ENCODE measurements around the gene DGKI.

The DGKI gene

DNA sequence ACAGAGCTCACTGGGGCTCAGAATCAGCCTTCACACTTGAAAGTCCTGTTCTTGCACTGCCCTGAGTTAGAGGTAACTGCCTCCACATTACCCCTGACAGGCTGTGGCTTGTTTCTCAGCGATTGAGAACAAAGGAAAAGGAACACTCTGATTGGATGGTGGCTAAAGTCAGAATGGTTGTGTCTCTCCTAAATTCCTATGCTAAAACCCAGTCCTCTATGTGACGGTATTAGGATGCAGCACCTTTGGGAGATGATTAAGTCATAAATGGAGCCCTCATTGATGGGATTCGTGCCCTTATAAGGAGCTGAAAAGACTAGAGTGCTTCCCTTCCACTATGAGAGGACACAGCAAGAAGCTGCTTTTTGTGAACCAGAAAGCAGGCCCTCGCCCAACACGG lies 38.9 kb upstream of the DGKI start:
- Histone ChIP-seq H4K20me1 (ENCODE audit: insufficient read depth) (no peaks in the 10 kb centered on the region), H3K79me2 (ENCODE audit: insufficient read depth, low read depth) (no peaks in the 10 kb centered on the region), H3K4me2 (no peak overlapping the region), H2AFZ (ENCODE audit: low read depth) (no peak overlapping the region), H3K27me3 (ENCODE audit: insufficient read depth, low read depth) (no peaks in the 10 kb centered on the region), H3K4me3 (IDR thresholded peaks at IDR 0.05; ENCODE audit: insufficient read depth, low read depth, low read length) (no peak overlapping the region), H3K4me1 (ENCODE audit: low read depth, poor library complexity, severe bottlenecking) (no peaks in the 10 kb centered on the region), H3K27ac (no peak overlapping the region), H3K36me3 (ENCODE audit: insufficient read depth) (peaks cover 7% of the 10 kb centered on the region; the same call in 1 of the 2 replicates), H3K9ac (no peak overlapping the region)
- no peak for TF ChIP-seq CTCF (conservative IDR thresholded peaks at IDR 0.05; ENCODE audit: low read depth, low read length)

DNA sequence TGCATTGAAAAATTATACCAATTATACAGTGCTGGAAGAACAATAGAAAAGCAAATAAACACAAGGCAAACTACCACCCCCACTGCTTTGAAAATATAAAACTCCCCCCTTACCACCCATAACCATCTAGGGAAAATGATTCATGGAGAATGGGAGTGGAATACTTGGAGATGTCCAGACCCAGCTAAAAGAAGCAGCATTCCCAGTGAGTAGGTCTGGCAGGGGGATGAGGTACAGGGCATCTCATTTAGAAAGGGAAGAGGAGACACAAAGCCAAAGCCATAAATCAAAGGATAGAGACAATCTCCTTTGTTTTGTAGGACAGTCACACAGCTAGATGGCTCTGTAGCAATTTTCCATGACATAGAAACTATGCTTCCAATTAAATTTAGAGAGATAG lies 36.0 kb upstream of the DGKI start:
- TF ChIP-seq CTCF (conservative IDR thresholded peaks at IDR 0.05; ENCODE audit: low read depth, low read length), result no peak
- no peak overlapping the region for H2AFZ ChIP-seq (ENCODE audit: low read depth)
- H3K79me2 ChIP-seq (ENCODE audit: insufficient read depth, low read depth), result no peaks in the 10 kb centered on the region
- no peaks in the 10 kb centered on the region for H4K20me1 ChIP-seq (ENCODE audit: insufficient read depth)
- H3K4me1 ChIP-seq (ENCODE audit: low read depth, poor library complexity, severe bottlenecking), result no peaks in the 10 kb centered on the region
- H3K27ac ChIP-seq, result no peak overlapping the region
- peaks cover 7% of the 10 kb centered on the region; the same call in 1 of the 2 replicates for H3K36me3 ChIP-seq (ENCODE audit: insufficient read depth)
- no peak overlapping the region for H3K4me3 ChIP-seq (IDR thresholded peaks at IDR 0.05; ENCODE audit: insufficient read depth, low read depth, low read length)
- H3K4me2 ChIP-seq, result no peak overlapping the region
- H3K27me3 ChIP-seq (ENCODE audit: insufficient read depth, low read depth), result no peaks in the 10 kb centered on the region
- no peak overlapping the region for H3K9ac ChIP-seq

DNA sequence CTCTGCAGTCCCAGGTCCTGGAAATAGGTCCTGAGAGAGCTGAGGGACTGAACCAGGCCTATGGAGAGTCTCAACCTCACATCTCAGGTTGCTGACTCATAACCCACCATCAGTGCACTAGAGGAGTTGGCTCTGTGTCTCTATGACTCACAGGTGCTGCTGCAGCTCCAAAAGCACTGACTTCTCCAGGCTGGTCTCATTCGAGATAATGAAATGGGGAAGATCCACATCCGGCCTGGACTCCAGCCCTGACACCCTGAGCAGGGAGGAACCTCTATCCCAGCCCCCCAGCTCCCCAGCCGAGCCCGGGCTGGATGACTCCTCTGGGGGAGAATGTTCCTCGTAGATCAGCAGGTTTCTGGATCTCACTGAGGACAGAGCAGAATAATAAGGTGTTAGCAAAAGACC lies 35.5 kb upstream of the DGKI start:
- TF ChIP-seq CTCF (conservative IDR thresholded peaks at IDR 0.05; ENCODE audit: low read depth, low read length), result no peak
- Histone ChIP-seq H2AFZ (ENCODE audit: low read depth) (no peak overlapping the region), H3K4me1 (ENCODE audit: low read depth, poor library complexity, severe bottlenecking) (no peaks in the 10 kb centered on the region), H4K20me1 (ENCODE audit: insufficient read depth) (no peaks in the 10 kb centered on the region), H3K36me3 (ENCODE audit: insufficient read depth) (peaks cover 7% of the 10 kb centered on the region; the same call in 1 of the 2 replicates), H3K4me2 (no peak overlapping the region), H3K27ac (no peak overlapping the region), H3K79me2 (ENCODE audit: insufficient read depth, low read depth) (no peaks in the 10 kb centered on the region), H3K9ac (no peak overlapping the region), H3K4me3 (IDR thresholded peaks at IDR 0.05; ENCODE audit: insufficient read depth, low read depth, low read length) (no peak overlapping the region), H3K27me3 (ENCODE audit: insufficient read depth, low read depth) (no peaks in the 10 kb centered on the region)

GRCh38 chr7:137881607-137882260 lies 35.0 kb upstream of the DGKI start:
- Histone ChIP-seq H3K9ac (no peak overlapping the region), H4K20me1 (ENCODE audit: insufficient read depth) (no peaks in the 10 kb centered on the region), H3K27me3 (ENCODE audit: insufficient read depth, low read depth) (no peaks in the 10 kb centered on the region), H3K4me3 (IDR thresholded peaks at IDR 0.05; ENCODE audit: insufficient read depth, low read depth, low read length) (no peak overlapping the region), H3K27ac (no peak overlapping the region), H3K36me3 (ENCODE audit: insufficient read depth) (peaks cover 7% of the 10 kb centered on the region; the same call in 1 of the 2 replicates), H2AFZ (ENCODE audit: low read depth) (no peak overlapping the region), H3K4me2 (no peak overlapping the region), H3K4me1 (ENCODE audit: low read depth, poor library complexity, severe bottlenecking) (no peaks in the 10 kb centered on the region), H3K79me2 (ENCODE audit: insufficient read depth, low read depth) (no peaks in the 10 kb centered on the region)
- no peak for TF ChIP-seq CTCF (conservative IDR thresholded peaks at IDR 0.05; ENCODE audit: low read depth, low read length)

All from KMS-11 (cell line).